ENCODE data around the gene KRTAP19-5. TPM values are rescaled to one million over a fixed set of nuclear protein-coding genes. Genes with fewer than 3 reads are reported as not detected.

Gene KRTAP19-5
- total RNA-seq, 2 experiments from 2014 or later = not detected

- H3K9me3 Mint-ChIP-seq = no peaks in the 10 kb centered on the region
- ATAC-seq (no peak), DNase-seq (no peak)
- H3K36me3 Mint-ChIP-seq (ENCODE audit: low read depth) = no peaks in the 10 kb centered on the region
- intact Hi-C loops (cut with micrococcal nuclease) = no loop called here
- H3K4me3 Mint-ChIP-seq = no peak within 1 kb of the TSS
- CTCF ChIA-PET = no interaction called here
- no peaks in the 10 kb centered on the region for H3K4me1 Mint-ChIP-seq (ENCODE audit: low read depth)
- H3K27ac Mint-ChIP-seq = no peak within 1 kb of the TSS
- peaks cover 4% of the 10 kb centered on the region for H3K27me3 Mint-ChIP-seq
- POLR2A ChIA-PET = no interaction called here
- TF ChIP-seq CTCF (IDR thresholded peaks at IDR 0.05) = no peak
Measured at GRCh38 chr21:30480145-30480544, 21.8 kb downstream of the KRTAP19-5 start, which contains the start of gene KRTAP19-1. Gene KRTAP19-1 (minus strand): TSS chr21:30480367. CDS start chr21:30480317, 50 bp downstream.

GRCh38 chr21:30479259-30479658 is 22.7 kb downstream of the KRTAP19-5 start:
- H3K27me3 Mint-ChIP-seq = peaks cover 5% of the 10 kb centered on the region
- ChIA-PET POLR2A (no interaction called here), CTCF (no interaction called here)
- intact Hi-C loops (cut with micrococcal nuclease) = no loop called here
- no peak overlapping the region for H3K4me3 Mint-ChIP-seq
- no peaks in the 10 kb centered on the region for H3K36me3 Mint-ChIP-seq (ENCODE audit: low read depth)
- H3K4me1 Mint-ChIP-seq (ENCODE audit: low read depth) = no peaks in the 10 kb centered on the region
- no peak overlapping the region for H3K27ac Mint-ChIP-seq
- ATAC-seq (no peak), DNase-seq (no peak)
- TF ChIP-seq CTCF (IDR thresholded peaks at IDR 0.05) = no peak
- no peaks in the 10 kb centered on the region for H3K9me3 Mint-ChIP-seq

- TF ChIP-seq CTCF (IDR thresholded peaks at IDR 0.05) = no peak
- no peak overlapping the region for H3K4me3 Mint-ChIP-seq
Measured at GRCh38 chr21:30478004-30478403, 23.9 kb downstream of the KRTAP19-5 start.

GRCh38 chr21:30468900-30469714 is 32.8 kb downstream of the KRTAP19-5 start:
- POLR2A ChIA-PET = no interaction called here
- DNase-seq (no peak), ATAC-seq (no peak)
- intact Hi-C loops (cut with micrococcal nuclease) = no loop called here
- Mint-ChIP-seq H3K36me3 (ENCODE audit: low read depth) (no peaks in the 10 kb centered on the region), H3K27me3 (no peaks in the 10 kb centered on the region), H3K27ac (no peak overlapping the region), H3K4me3 (no peak overlapping the region), H3K4me1 (ENCODE audit: low read depth) (no peaks in the 10 kb centered on the region), H3K9me3 (no peaks in the 10 kb centered on the region)
- CTCF ChIA-PET = interaction anchor here (0.6 kb wide), 1 partner anchor 65 kb away, joined by 3 read pairs; no protein-coding TSS in a partner anchor
- TF ChIP-seq CTCF (IDR thresholded peaks at IDR 0.05) = no peak

More at GRCh38 chr21:30478004-30478403, 23.9 kb downstream of the KRTAP19-5 start:
- intact Hi-C loops (cut with micrococcal nuclease) = no loop called here
- Mint-ChIP-seq H3K9me3 (no peaks in the 10 kb centered on the region), H3K27ac (no peak overlapping the region), H3K36me3 (ENCODE audit: low read depth) (no peaks in the 10 kb centered on the region), H3K27me3 (peaks cover 5% of the 10 kb centered on the region), H3K4me1 (ENCODE audit: low read depth) (no peaks in the 10 kb centered on the region)
- ChIA-PET CTCF (interaction anchor here (0.6 kb wide), 1 partner anchor 11 kb away, joined by 3 read pairs; no protein-coding TSS in a partner anchor), POLR2A (interaction anchor here (0.7 kb wide), 1 partner anchor 342 kb away, joined by 3 read pairs; no protein-coding TSS in a partner anchor)
- DNase-seq (no peak), ATAC-seq (no peak)

- H3K4me3 Mint-ChIP-seq = no peak overlapping the region
- H3K9me3 Mint-ChIP-seq = no peaks in the 10 kb centered on the region
- no peaks in the 10 kb centered on the region for H3K4me1 Mint-ChIP-seq (ENCODE audit: low read depth)
- intact Hi-C loops (cut with micrococcal nuclease) = no loop called here
- H3K36me3 Mint-ChIP-seq (ENCODE audit: low read depth) = no peaks in the 10 kb centered on the region
- peaks cover 3% of the 10 kb centered on the region for H3K27me3 Mint-ChIP-seq
- ChIA-PET CTCF (interaction anchor here (1.0 kb wide), 1 partner anchor 21 kb away, joined by 3 read pairs; no protein-coding TSS in a partner anchor), POLR2A (no interaction called here)
- H3K27ac Mint-ChIP-seq = no peak overlapping the region
- no peak for ATAC-seq
- TF ChIP-seq CTCF (IDR thresholded peaks at IDR 0.05) = peak; percentile 48
- no peak for DNase-seq
Measured at GRCh38 chr21:30463713-30464112, 38.2 kb downstream of the KRTAP19-5 start.

Data from activated CD8-positive, alpha-beta T cell treated with anti-CD3 and anti-CD28 coated beads for 36 hours (primary cell).